Esophagus muscularis mucosa (tissue), 3 donors: ENCODE measurements around the gene ARSG.

Experiments used
- POLR2AphosphoS5 ChIP-seq, 2 donors: sonication (generic); formaldehyde crosslinking; IDR thresholded peaks; one replicate each; pipeline ENCODE4 v1.6.1; 2017; ENCODE audit warnings: antibody characterized with exemption in 2 of 2
- TF ChIP-seq, protein P1 (sequence below), 3 experiments: fragments of 200-600 bp in 2 of 3; fragments of 450-650 bp in 1 of 3; sonication (generic) in 2 of 3; IDR thresholded peaks; one replicate each; pipeline ENCODE4 v1.5.1; 2017 to 2019; ENCODE audit warnings: antibody characterized with exemption in 3 of 3, mild to moderate bottlenecking in 2 of 3, moderate library complexity in 1 of 3

DNA sequence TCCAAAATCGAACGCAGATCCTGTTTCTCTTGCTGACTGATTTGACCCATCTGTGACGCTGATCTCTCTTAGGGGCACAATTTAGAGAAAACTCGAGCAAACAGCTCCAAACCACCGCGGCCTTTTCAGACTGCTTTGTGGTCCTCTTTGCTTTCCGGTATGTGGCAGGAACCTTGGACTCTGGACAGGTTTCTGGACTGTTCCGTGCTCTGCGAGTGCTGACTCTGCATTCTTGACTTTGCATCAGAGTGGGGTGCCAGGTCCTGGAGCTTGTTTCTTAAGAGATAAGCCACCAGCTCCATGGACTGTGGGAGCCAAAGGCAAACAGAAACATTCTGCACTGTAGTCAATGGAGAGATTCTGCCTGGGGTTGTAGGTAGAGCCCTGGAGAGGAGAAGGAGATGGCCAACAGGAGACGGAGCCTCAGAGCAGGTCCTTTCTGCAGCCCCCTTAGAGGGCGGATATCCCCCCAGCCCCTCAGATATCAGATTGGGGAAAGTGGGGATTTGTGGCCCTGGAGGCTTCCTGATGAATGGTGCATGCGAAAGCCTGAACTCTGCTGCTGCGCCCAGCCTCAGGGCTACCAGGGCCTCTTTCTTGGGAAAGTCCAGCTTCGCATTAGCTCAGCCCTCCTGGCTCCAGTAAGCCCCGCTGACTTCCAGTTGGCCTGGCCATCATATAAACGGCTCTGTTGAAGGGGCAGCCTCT is 100.4 kb downstream of the ARSG start:
- TF ChIP-seq, protein P1, sequence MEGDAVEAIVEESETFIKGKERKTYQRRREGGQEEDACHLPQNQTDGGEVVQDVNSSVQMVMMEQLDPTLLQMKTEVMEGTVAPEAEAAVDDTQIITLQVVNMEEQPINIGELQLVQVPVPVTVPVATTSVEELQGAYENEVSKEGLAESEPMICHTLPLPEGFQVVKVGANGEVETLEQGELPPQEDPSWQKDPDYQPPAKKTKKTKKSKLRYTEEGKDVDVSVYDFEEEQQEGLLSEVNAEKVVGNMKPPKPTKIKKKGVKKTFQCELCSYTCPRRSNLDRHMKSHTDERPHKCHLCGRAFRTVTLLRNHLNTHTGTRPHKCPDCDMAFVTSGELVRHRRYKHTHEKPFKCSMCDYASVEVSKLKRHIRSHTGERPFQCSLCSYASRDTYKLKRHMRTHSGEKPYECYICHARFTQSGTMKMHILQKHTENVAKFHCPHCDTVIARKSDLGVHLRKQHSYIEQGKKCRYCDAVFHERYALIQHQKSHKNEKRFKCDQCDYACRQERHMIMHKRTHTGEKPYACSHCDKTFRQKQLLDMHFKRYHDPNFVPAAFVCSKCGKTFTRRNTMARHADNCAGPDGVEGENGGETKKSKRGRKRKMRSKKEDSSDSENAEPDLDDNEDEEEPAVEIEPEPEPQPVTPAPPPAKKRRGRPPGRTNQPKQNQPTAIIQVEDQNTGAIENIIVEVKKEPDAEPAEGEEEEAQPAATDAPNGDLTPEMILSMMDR (IDR thresholded peaks at IDR 0.05), result no peak
- no peak for TF ChIP-seq POLR2AphosphoS5 (IDR thresholded peaks at IDR 0.05)
